Stimulated activated CD8-positive, alpha-beta memory T cell treated with anti-CD3 and anti-CD28 coated beads, Interleukin-12 subunit alpha, Interleukin-12 subunit beta, amount 100 ng/mL, for 4 hours (primary cell): ENCODE data around the gene TBX15.

Experiments used
- DNase-seq: peaks from one replicate; pipeline ENCODE4 v3.0.0-alpha.2; 2020; ENCODE audit warnings: low read depth

Gene TBX15

DNA sequence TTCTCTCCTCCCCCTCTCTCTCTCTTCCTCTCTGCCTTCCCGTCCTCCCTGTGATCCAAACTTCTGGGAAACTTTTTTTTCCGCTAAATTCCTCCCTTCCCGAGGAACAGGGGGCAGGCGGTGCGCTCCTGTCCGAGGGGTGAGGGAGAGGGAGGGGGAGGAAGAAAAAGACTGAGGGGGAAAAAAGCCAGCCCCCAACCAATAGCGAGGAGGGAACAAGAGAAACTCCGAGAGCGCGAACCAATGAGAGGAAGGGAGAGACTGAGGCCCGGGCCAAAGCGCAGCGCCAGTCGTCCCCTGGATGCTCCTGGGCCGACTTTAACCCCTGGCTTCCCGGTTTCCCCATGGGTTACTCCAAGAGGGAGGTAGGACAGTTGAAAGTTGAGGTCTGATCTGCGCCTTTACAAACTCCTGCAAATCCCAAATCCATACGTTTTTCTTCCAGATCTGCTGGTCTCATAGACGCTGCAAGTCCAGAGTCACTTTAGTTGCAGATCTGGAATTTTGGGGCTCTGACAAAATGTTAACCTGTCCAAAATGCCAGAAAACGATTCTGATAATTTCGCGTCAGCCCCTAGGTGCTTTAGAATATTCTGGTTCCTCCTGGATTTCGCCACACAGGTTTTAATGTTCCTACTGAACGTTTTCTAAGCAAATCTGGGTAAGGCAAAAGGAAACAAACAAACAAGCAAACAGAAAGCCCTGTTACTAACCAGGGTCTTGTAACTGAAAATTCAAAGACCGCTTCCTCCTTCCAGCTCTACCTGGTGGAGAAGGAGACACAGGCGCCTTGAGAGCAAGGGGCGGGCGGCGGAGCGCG, at the start of gene TBX15:
Gene TBX15 (minus strand): TSS at position 158 of the 820 bp plus-strand sequence. CDS start 548 bp downstream, outside the sequence.
- DNase-seq: no peak

DNA sequence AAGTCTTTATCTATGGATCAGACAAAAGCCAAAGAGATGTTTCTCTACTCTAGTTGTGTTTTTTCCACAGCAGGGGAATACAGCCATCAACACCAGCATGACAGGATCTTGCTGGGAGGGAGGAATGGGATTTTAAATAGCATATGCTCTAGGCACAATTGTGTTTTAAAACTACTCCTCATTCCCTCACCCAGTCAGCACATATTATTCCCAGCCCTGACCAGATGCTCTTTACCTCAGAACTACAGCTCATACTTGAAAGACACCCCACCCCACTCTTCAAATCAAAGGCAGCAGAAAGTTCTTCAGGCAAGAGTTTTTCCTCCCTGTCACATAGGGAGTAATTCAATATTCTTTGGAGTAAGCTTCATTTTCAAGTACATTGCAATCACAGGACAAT, 46.2 kb upstream of the TBX15 start:
- no peak for DNase-seq

DNA sequence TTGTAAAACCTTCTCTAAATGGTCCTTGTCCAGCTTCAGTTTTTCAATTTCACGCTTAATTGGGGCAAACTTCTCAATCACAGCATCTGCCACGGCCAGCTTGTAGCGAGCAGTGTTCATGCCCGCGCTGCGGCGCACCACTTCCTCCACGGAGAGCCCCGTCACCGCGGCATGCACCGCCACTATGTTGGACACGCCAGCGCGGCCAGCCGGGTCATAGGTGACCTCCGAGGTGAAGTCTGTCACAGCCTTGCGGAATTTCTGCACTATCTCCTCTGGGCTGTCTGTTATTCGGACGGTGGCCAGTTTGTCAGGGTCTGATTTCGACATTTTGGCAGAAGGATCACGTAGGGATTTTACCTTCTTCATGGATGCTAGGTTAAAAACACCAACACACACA, 44.8 kb upstream of the TBX15 start:
- DNase-seq: no peak

DNA sequence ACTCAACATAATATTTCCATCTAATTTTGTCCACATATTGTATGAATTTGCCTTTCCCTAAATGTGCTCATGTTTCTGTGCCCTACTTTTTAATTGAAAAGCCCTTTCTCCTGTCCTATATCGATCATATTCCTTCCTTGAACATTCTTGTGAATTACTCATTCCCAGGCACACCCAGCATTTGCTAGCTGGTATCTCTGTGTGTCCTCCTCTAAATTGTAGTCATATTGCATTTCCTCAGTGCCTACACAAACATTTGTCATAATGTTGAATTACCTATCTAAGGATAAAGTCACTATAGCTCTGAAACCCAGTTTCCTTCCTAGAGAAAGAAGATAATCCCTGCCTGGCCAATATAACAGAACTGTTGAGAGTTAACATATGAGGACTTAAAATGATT, 39.6 kb upstream of the TBX15 start:
- DNase-seq: no peak

DNA sequence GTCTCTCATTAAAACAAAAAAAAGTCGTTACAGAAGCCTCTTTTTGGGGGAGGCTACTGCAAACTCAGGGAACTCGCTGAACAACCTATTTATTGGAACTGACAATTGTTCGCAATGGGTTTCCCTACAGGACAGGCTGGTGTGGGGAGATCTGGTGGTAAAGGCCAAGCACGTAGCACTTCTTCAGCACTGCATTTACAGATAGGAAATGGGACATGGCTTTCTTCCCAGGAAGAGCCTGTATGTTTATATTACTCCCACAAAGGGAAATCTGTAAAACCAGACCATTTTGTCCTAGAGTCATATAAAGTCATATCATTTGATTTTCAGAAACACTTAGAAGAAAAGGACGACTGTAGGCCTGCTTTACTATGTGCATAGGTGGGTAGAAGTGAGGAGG, 38.8 kb upstream of the TBX15 start:
- DNase-seq: no peak

DNA sequence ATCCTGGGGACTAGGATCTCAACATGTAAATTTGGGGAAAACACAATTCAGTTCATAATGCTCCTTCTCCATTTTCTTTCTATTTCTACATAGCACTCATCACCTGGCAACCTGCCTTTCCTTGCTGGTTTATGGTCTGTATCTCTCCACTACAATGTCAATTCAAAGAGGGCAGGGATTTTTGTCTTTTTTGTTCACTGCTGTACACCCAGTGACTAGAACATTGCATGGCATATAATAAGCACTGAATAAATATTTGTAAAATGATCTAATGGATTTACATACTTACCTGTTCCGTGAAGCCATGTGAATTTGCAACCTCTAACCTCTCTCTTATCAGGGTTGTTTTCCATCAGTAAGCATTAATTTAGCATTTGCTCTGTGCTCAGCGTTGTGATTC, 27.4 kb upstream of the TBX15 start:
- no peak for DNase-seq

DNA sequence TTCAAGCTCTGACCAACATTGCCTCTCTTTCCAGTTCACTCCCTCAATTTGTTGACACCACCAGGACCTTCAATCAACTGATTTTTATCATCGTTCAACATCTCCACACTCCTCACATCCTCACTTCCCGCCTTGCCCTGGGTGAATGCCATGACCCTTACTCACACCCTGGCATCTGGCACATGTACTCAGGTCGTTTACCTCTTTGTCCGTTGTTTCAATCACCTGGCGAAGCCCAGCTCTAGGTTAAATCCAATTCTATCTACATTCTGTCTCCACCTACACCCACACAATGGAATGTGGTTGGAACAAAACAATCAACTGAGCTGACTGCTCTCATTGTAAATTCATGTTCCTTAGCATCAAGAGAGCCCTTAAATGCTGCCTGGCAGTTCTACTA, 24.2 kb upstream of the TBX15 start:
- no peak for DNase-seq

DNA sequence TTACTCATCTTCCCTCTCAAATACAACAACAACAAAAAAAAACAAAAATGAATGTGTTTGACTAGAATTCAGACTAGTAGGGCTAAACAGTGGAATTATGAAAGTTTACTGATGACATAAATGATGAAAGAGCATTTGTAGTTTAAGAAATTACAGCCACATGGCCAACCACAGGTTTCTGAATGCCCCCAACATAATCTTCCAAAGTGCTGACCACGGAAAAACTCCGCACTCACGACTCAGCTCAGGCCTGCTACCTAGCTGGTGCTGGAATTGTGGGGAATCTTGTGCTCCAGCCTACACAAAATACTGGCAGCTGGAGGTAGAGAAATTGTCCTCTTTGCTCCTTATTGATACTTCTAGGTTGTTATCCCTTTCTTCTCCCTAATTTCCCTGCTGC, 23.6 kb upstream of the TBX15 start:
- no peak for DNase-seq

DNA sequence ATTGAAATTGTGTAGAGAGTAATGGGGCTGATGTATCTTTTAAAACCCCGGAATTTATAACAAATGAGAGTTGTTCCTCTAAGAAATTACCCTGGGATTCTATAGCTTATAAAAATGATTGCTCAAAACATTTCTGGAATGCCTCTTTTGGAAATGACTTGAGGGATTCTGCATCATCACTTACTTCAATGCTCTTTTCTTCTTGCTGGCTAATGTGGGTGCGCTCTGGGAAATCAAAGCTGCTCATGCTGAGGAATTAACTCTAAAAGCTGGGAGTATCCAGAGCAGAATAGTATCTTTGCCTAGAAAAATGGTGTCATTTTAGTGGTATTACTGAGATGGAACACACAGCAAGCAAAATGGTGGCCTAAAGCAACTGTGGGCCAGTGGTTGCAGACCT, 23.0 kb upstream of the TBX15 start:
- DNase-seq: no peak

DNA sequence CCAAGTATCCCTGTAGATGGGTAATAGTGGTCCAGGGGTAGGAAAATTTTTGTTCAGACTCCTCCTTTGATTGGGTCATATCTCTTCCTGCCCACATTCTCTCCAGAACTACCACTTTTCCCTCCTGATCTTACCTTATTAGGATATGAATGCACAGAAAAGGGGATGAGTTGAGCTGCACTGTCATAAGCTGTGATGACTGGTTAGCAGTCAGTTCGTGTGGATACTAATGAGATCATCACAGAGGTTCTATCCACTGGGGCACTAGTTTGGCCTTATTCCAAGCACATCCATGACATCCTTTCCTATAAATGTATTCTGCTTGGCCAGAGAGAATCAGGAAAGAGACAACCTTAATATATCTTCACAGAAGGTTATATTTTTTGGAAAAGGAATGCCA, 22.1 kb upstream of the TBX15 start:
- no peak for DNase-seq

DNA sequence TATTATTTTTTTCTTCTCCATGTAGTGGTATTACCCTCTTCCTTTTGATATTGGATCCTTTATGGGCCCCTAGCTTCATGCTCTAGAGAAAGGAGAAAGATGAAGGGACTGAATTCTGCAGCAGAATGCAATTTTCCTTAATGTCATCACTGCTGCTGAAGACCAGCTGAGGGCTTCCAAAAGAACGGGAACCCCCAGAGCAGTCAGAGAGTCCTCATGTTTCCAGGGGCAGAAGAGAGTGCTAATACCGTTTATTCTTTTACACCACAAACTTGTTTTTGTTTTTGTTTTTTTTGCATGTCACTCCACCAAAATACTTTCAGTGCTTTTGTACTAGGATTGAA, 21.1 kb upstream of the TBX15 start:
- no peak for DNase-seq

DNA sequence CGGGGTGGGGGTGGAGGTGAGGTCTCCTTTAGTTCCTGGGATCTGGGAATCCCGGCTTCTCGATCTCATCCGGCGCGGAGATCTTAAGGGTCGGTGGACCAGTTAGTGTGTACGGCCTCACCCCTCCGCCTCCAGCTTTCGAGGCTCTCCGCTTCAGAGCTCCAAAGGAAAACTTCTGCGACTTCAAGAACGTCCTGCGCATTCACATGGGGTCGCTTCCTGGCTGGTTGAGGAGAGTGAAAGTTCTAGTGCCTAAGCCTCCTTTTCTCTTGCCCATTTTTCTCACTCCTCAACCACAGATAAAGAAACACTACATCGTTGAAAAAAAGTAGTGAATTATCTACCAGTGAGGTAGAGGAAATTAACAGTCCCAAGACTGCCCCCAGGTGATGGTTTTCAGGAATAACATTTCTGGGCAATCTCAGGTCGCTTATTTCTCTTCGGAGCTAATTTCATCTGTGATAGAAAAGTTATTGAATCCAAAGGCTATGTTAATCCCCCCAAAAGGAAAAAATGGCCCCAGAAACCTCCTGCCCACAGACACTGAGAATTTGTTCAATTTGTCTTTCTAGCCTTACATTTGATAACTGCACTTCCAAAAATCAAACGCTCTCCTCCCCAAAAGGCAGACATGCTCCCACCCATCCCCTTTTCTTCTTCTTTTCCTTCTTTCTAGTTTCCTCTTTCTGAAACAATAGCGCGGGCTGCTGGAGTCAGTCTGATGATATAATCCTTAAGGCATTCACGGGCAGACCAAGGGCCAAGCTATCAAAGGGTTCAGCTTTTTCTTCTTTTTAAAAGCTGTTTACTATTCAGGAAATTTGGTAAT, 20.6 kb upstream of the TBX15 start:
- DNase-seq: no peak

DNA sequence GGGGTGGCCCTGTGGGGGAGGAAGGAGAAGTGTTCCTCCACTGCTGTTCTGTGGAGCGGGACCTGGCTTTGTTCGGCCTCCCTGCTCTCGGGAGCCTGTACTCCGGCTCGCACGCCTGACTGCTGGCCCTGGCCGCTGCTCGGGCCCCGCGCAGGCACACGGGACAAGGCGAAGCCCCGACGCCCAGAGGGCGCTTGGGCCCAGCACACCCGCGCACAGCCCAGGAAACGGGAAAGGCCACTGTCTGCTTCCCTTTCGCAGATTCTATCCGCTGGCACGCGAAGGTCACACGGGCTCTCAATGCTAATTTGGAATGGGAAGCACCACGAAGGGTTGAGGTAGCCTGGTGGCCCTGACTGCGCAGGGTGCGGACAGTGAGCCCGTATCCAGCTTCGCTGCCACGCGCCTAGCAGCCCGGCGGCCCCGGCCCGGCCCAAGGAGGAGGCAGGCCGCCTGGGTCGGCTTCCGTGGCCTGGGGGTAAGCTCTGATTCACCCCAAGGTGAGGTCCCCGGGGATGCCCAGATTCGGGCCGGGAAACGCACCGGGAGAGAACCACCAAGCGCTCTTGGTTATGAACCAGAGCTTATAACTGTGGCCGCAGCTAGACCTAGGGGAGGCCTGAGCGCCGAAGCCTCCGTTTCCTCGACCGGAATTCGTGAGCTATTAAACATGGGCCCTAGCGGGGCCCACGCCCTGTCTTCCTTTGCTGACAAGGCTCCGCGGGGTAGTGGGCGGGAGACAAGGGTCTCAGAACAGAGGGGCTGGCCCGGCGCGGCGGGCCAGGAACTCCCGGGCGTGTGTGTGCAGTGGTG, 19.7 kb upstream of the TBX15 start:
- no peak for DNase-seq

DNA sequence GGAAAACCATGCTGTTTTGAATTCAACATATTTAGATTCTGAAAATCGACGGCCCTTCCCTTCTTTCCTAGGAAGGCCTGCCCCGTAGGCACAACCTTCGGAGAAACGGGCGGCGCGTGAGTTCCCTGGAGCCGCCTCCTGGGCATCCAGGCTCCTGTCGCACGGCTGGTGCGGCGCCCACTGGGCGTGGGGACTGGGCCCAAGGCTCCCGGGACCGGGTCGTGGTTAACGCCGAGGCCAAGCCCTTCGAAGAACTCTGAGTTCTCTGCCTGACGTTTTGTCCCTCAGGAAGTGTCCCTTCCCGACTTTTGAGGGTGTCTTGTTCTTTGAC, 19.2 kb upstream of the TBX15 start:
- no peak for DNase-seq

DNA sequence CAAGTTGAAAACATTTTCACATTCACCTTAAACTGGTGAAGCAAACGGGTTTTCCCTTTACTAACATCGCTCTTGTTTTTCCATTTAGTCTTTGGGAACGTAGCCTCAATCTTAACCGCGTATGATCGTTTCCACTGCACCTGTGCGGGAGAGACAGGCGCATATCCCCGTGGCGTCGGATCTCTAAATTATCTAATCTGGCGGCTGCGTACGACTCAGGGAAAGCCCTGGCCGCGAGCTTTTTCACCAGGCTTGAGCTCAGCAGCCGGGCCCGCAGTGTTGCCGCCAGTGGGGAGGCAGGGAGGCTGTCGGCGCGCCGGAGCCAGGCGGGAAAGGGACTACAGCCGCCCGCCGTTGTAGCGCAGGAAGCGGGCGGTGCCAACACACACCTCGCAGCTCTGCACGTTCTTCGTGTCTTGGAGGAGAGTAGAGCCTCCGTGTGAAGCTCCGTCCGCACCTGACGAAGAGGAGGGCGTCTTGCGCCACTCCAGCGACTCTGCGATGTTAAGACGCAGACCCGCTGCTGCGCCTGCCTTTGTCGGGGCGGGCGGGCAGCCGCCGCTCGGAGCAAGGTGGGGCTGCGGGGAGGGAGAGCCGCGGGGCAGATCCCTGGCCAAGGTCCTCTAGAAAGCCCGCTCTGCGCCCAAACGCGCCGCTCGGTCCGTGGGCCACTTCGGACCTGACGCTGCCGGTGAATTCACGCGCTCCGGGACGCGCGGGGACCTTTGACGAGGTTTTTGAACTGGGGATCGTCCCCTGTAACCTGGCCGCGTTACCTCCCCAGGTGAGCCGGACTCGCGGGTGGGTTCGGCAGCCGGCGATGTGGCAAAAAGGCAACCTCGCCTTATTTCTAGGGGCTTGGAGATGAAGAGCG, 18.5 kb upstream of the TBX15 start:
- no peak for DNase-seq

DNA sequence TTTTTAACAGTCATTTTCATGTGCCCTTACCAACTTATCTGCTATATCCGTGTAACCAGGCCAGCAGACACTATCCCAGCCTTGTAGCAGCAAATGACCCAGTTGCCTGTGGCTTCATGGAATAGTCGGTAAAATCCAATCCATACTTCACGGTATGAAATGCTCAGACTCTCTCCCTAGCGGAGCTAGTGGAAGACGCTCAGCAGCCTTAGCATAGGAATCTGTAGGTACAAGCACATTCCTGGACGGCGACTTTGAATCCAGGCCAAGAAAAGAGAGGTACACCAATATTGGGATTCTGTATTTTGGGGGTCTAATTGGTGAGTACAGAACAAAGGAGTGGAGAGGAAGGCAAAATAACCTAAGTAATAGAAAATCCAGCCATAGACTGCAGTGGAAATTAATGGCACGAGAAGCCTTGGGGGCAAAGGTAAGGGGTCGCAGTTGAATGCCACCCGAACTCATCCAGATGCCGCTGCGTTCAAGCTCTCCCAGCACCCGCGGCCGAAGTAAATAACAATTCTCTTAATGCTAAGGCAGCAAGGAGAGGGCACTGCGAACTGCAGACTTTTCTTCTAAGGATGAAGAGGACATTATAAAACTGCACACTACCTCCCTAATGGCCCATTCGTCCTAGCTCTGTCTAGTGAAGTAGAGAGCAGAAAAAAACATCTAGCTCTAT, 17.7 kb upstream of the TBX15 start:
- no peak for DNase-seq

DNA sequence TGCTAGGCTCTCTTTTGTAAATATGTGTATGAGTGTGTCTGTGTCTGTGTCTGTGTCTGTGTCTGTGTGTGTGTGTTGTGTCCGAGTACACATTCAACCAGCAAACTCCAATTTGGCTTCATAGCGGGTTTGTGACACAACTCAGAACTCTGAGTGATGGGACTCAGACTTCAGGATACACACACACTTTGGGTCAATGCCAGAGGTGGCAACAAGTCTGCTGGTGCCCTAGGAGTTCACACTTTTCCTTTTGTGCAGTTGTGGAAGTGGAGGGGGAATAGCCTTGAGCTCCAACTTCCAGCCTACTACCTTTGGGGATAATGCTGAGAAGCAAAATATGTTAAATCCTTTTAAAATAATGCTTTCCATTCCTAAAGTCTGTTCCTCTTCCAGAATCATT, 16.6 kb upstream of the TBX15 start:
- no peak for DNase-seq

DNA sequence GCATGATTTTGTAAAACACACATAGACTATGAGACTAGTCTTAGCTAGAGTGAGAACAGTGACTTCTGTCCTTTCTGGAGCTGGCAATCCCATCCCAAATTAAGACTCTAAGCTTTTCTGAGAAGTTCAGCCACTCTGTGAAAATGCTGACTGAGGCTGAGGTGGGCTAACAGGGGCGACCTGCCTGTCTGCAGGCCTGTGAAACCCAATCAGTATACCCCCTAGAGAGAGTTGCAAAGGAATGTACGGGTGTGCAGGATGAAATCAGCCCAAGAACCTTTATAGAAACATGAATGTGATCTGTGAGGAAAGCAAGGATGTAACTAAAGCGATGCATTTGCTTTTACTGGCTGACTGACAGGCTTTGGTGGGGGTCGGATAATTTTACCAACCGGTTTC, 16.0 kb upstream of the TBX15 start:
- DNase-seq: no peak

DNA sequence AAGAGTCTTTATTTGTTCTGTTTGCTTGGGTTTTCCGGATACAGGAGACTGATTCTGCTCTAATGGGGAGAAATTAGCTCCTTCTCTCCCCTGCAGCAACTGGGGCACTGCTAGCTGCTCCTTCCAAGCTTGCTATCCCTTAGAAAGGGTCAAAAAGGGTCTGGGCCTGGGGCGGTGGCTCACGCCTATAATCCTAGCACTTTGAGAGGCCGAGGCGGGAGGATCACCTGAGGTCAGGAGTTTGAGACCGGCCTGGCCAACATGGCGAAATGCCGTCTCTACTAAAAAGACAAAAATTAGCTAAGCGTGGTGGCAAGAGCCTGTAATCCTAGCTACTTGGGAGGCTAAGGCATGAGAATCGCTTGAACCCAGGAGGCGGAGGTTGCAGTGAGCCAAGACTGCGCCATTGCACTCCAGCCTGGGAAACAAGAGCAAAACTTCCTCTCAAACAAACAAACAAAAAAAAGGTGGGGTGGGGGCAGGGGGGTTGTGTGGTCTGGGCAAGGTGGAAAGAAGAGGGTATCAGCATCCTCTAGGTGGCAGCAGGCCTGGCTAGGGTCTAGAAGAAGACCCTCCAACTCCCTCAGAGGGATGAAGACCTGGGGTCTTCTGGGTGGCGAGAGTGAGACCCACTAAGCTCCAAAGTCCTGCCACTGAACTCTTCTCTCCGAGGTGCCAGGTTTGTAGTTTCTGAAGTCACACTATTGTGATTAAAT, 15.4 kb upstream of the TBX15 start:
- DNase-seq: no peak

DNA sequence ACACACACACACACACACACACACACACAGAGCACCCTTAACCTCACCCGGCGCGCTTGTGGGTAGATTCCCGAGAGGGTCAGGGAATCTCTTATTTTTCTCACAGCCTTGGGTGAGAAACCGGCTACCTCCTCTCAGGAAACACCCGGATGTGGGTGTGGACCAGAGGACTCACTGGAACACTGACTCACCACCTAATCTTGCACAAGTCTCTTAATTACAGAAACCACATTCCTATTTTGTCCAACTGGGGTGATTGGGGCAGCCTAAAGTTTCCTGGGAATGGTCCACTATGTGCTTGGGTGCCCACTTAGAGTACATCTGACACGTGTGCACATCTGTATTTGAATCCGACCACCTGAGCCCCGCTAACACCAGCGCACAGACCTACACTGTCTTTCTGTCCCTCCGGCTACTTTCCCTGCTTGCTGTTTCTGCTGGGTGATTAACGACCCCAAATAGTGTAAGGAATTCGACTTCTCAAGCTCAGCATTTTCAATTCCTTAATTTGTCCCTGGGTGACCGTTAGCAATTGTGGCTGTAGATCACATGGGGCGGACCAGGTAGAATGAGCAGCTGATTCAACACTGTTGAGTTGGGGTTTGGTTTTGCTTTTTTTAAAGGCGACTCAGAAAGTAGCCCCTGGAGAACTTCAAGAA, 14.0 kb upstream of the TBX15 start:
- no peak for DNase-seq
